Thymus (tissue), 14 donors: ENCODE data around the gene SPRED2. TPM values are rescaled to one million over a fixed set of nuclear protein-coding genes. Genes with fewer than 3 reads are reported as not detected.

Experiments
- DNase-seq, 9 donors: peaks; one replicate each; pipeline ENCODE4 v3.0.0-alpha.2; 2013; ENCODE audit warnings: low spot score in 9 of 9, low read depth in 6 of 9, missing footprints in 1 of 9
- H3K27ac ChIP-seq, 2 donors: one replicate each; pipeline ENCODE4 v1.5.1; 2013; ENCODE audit warnings: control low read depth in 1 of 2, low read depth in 1 of 2, low read length in 1 of 2, mild to moderate bottlenecking in 1 of 2, moderate library complexity in 1 of 2
- H3K27me3 ChIP-seq, 2 donors: one replicate each; pipeline ENCODE4 v1.5.1; 2013; ENCODE audit warnings: low read length in 1 of 2; ENCODE audit not compliant: control insufficient read depth in 2 of 2, insufficient read depth in 1 of 2
- H3K36me3 ChIP-seq, 2 donors: one replicate each; pipeline ENCODE4 v1.5.1; 2013; ENCODE audit warnings: low read length in 1 of 2, mild to moderate bottlenecking in 1 of 2, moderate library complexity in 1 of 2; ENCODE audit not compliant: control insufficient read depth in 2 of 2, insufficient read depth in 2 of 2
- H3K4me1 ChIP-seq, 2 donors: one replicate each; pipeline ENCODE4 v1.5.1; 2013; ENCODE audit warnings: low read length in 2 of 2; ENCODE audit not compliant: control insufficient read depth in 2 of 2, insufficient read depth in 2 of 2
- H3K4me3 ChIP-seq, 2 donors: one replicate each; pipeline ENCODE4 v1.5.1; 2013; ENCODE audit warnings: low read length in 2 of 2, control low read depth in 1 of 2, mild to moderate bottlenecking in 1 of 2
- H3K9me3 ChIP-seq, 2 donors: one replicate each; pipeline ENCODE4 v1.5.1; 2013; ENCODE audit warnings: low read length in 1 of 2, mild to moderate bottlenecking in 1 of 2; ENCODE audit not compliant: control insufficient read depth in 2 of 2, insufficient read depth in 1 of 2
- WGBS: extraction: QIAGEN DNeasy Blood & Tissue Kit; methylation state at CpG from one replicate; pipeline ENCODE4 v1.1.7; 2013; 5-methylcytosine and 5-hydroxymethylcytosine counted together
- long read RNA-seq, 10 donors: transcript quantifications; one replicate each; lab custom pipeline, GENCODE V29; 2026
- polyA plus RNA-seq: library from polyadenylated mRNA; stranded (reverse); fragments of 200-250 nt; gene quantifications from one replicate; pipeline ENCODE4 v1.2.3, GENCODE V29; 2013
- total RNA-seq: library from RNA; stranded (reverse); fragments of 120-200 nt; gene quantifications from one replicate; pipeline ENCODE4 v1.2.4, GENCODE V29; 2013
- donor health status: healthy.

Gene SPRED2
- 7.9 TPM for total RNA-seq
- 17.0 TPM for polyA plus RNA-seq
- long read RNA-seq, donor 1, full-length matches to known transcripts: 1 of 1 reads
- long read RNA-seq, donor 1, partial matches to known transcripts: 0 of 1 reads
- long read RNA-seq, donor 1, other reads (novel, unspliced or antisense): 0 of 1 reads
- long read RNA-seq, donor 2, full-length matches to known transcripts: 13 of 13 reads
- long read RNA-seq, donor 2, partial matches to known transcripts: 0 of 13 reads
- long read RNA-seq, donor 2, other reads (novel, unspliced or antisense): 0 of 13 reads
- long read RNA-seq, donor 3, full-length matches to known transcripts: 7 of 7 reads
- long read RNA-seq, donor 3, partial matches to known transcripts: 0 of 7 reads
- long read RNA-seq, donor 3, other reads (novel, unspliced or antisense): 0 of 7 reads
- long read RNA-seq, donor 4: 0 reads
- long read RNA-seq, donor 5, full-length matches to known transcripts: 4 of 4 reads
- long read RNA-seq, donor 5, partial matches to known transcripts: 0 of 4 reads
- long read RNA-seq, donor 5, other reads (novel, unspliced or antisense): 0 of 4 reads
- long read RNA-seq, donor 6, full-length matches to known transcripts: 2 of 2 reads
- long read RNA-seq, donor 6, partial matches to known transcripts: 0 of 2 reads
- long read RNA-seq, donor 6, other reads (novel, unspliced or antisense): 0 of 2 reads
- long read RNA-seq, donor 7, full-length matches to known transcripts: 1 of 1 reads
- long read RNA-seq, donor 7, partial matches to known transcripts: 0 of 1 reads
- long read RNA-seq, donor 7, other reads (novel, unspliced or antisense): 0 of 1 reads
- long read RNA-seq, donor 8, full-length matches to known transcripts: 4 of 4 reads
- long read RNA-seq, donor 8, partial matches to known transcripts: 0 of 4 reads
- long read RNA-seq, donor 8, other reads (novel, unspliced or antisense): 0 of 4 reads
- long read RNA-seq, donor 9, full-length matches to known transcripts: 2 of 2 reads
- long read RNA-seq, donor 9, partial matches to known transcripts: 0 of 2 reads
- long read RNA-seq, donor 9, other reads (novel, unspliced or antisense): 0 of 2 reads
- long read RNA-seq, donor 10, full-length matches to known transcripts: 4 of 4 reads
- long read RNA-seq, donor 10, partial matches to known transcripts: 0 of 4 reads
- long read RNA-seq, donor 10, other reads (novel, unspliced or antisense): 0 of 4 reads

- Histone ChIP-seq H3K36me3 (peaks cover 0 to 10% of the 10 kb centered on the region in 2 donors), H3K27me3 (peaks cover 0 to 15% of the 10 kb centered on the region in 2 donors), H3K4me3 (peak within 1 kb of the TSS; percentile 92 to 96), H3K9me3 (no peaks in the 10 kb centered on the region), H3K27ac (peak within 1 kb of the TSS; percentile 86 to 89), H3K4me1 (peaks cover 12 to 51% of the 10 kb centered on the region in 2 donors)
- WGBS: under 1% methylated on average over 68 of the region's 68 CpGs
- DNase-seq: peak in 7 of 9 donors; percentile 72 to 91 (median 79)
Observed at GRCh38 chr2:65432227-65433190, at the start of gene SPRED2. SPRED2 (minus strand) TSS chr2:65432599; CDS start chr2:65431987, 612 bp downstream.

GRCh38 chr2:65481961-65482360 is 49.6 kb upstream of the SPRED2 start:
- Histone ChIP-seq H3K9me3 (peaks cover 0 to 4% of the 10 kb centered on the region in 2 donors), H3K27me3 (no peaks in the 10 kb centered on the region), H3K27ac (no peak overlapping the region), H3K4me1 (peaks cover 0 to 7% of the 10 kb centered on the region in 2 donors), H3K36me3 (no peaks in the 10 kb centered on the region), H3K4me3 (no peak overlapping the region)
- DNase-seq: no peak
- 100% methylated on average over 2 of the region's 2 CpGs for WGBS

GRCh38 chr2:65479524-65479923 is 47.1 kb upstream of the SPRED2 start:
- Histone ChIP-seq H3K36me3 (no peaks in the 10 kb centered on the region), H3K4me3 (no peak overlapping the region), H3K9me3 (peaks cover 0 to 4% of the 10 kb centered on the region in 2 donors), H3K27me3 (no peaks in the 10 kb centered on the region), H3K4me1 (peaks cover 0 to 7% of the 10 kb centered on the region in 2 donors), H3K27ac (no peak overlapping the region)
- no peak for DNase-seq
- WGBS: 76% methylated on average over 12 of the region's 12 CpGs

GRCh38 chr2:65478498-65479135 is 46.2 kb upstream of the SPRED2 start:
- H3K27ac ChIP-seq: no peak overlapping the region
- H3K36me3 ChIP-seq: no peaks in the 10 kb centered on the region
- H3K4me1 ChIP-seq: peaks cover 0 to 7% of the 10 kb centered on the region in 2 donors
- no peak for DNase-seq
- H3K4me3 ChIP-seq: no peak overlapping the region
- 88% methylated on average over 7 of the region's 7 CpGs for WGBS
- H3K27me3 ChIP-seq: no peaks in the 10 kb centered on the region
- H3K9me3 ChIP-seq: peaks cover 0 to 4% of the 10 kb centered on the region in 2 donors

GRCh38 chr2:65477590-65477989 is 45.2 kb upstream of the SPRED2 start:
- DNase-seq: no peak
- H3K4me3 ChIP-seq: no peak overlapping the region
- WGBS: 87% methylated on average over 4 of the region's 4 CpGs
- H3K36me3 ChIP-seq: no peaks in the 10 kb centered on the region
- peaks cover 0 to 7% of the 10 kb centered on the region in 2 donors for H3K4me1 ChIP-seq
- no peaks in the 10 kb centered on the region for H3K27me3 ChIP-seq
- H3K9me3 ChIP-seq: peaks cover 0 to 4% of the 10 kb centered on the region in 2 donors
- no peak overlapping the region for H3K27ac ChIP-seq

- Histone ChIP-seq H3K27me3 (no peaks in the 10 kb centered on the region), H3K36me3 (no peaks in the 10 kb centered on the region), H3K4me1 (peaks cover 0 to 7% of the 10 kb centered on the region in 2 donors), H3K9me3 (peaks cover 0 to 4% of the 10 kb centered on the region in 2 donors), H3K27ac (no peak overlapping the region), H3K4me3 (no peak overlapping the region)
- WGBS: 97% methylated on average over 9 of the region's 9 CpGs
- DNase-seq: no peak
Observed at GRCh38 chr2:65476778-65477177, 44.4 kb upstream of the SPRED2 start.

GRCh38 chr2:65475000-65475399 is 42.6 kb upstream of the SPRED2 start:
- Histone ChIP-seq H3K4me3 (no peak overlapping the region), H3K27me3 (no peaks in the 10 kb centered on the region), H3K27ac (no peak overlapping the region), H3K9me3 (peaks cover 0 to 4% of the 10 kb centered on the region in 2 donors), H3K4me1 (peaks cover 0 to 7% of the 10 kb centered on the region in 2 donors), H3K36me3 (no peaks in the 10 kb centered on the region)
- no peak for DNase-seq
- 100% methylated on average over 1 of the region's 1 CpG for WGBS
